AML-193 (cell line): ENCODE results near the gene CACNA1E.
"Not testable (repeated sequence)": the region's sequence is repeated elsewhere in the genome, so short reads cannot be mapped to it uniquely, and the experiment has no call there.

ENCODE experiments used
- DNase-seq, 2 experiments: peaks; one replicate each; lab custom pipeline; 2025; lab: John Stamatoyannopoulos, UW

The CACNA1E gene

DNA sequence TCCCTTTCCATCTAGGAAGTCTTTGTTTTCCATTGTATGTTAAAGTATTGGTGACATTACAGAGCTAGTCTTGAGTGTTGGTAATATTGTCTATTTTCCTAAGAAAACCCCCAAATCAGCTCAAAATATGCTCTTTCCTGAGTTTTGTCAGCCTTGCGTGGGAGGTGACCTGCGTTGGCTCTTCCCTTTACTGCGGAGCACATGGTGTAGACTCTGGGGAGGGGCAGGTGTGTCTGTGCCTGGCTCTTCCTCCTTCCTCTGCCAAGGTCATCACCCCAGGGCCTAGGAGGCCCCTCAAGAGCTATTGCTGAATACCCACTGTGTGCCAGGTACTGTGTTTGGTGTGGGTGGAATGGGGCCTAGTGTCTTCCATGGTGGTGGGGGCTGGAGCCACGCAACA is 33.4 kb downstream of the CACNA1E start:
- no peak for DNase-seq

GRCh38 chr1:181517181-181517875 is 34.0 kb downstream of the CACNA1E start:
- no peak for DNase-seq

DNA sequence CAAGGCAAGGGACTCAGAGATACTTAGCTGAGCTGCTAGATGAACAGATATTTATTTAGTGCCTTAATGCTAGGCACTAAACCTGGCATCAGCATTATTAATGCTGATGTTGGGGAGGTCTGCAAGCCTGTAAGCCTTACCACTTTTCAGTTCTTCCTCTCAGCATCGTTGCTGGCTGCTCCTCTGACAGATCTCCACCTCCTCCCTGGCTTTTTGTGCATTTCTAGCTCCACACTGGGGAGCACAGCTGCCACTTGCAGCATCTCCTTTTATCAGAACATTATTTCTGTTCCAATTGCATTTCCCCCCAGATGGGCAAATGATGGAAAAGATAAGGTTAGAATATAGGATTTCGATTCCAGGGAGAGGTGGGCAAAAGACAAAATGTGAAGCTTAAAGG is 34.8 kb downstream of the CACNA1E start:
- DNase-seq = no peak

DNA sequence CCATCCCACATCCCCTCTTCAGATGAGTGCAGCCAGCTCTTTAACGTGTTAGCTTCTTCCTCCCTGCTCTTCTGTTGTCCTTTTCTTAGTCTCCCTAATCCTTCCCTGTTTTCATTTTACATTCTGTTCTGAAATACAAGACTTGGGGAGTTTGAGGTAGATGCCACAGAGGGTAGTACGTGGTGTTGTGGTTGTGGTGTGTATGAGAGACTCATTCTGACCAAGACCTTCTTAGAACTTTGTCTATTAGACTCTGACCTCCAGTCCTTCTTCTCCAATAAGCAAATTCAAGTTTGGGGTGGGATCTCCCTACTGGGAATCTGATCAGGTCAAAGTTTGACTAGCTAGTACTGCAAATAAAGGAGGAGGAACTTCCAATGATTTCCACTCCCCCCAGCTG is 39.5 kb downstream of the CACNA1E start:
- DNase-seq = no peak

DNA sequence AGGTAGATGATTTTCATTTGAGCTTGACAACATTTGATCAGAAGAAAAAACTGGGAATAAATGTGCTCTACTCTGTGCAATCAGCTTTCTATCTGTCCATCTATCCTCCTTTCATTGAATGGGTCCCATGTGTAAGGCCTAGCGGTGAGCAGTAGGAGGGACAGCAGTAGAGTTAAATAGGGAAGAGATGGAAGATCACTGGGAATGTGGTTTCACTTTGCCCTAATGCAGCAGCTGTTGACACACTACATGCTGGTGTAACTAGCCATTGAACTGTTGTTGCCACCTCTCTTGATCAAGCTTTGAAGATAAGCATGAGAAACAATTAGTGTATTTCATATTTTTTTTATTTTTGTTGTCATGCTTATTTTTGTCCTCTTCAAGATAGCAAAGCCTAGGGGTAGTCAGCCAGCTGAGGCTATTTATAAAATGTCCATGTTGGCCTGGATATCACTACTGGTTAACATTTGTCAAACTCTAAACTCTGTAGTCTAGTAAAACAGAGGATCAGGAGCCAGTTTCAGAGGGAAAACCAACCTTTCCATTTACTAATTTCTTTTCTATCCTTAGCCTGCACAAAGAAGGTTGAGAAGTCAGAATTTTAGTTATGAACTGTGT is 41.9 kb downstream of the CACNA1E start:
- DNase-seq = no peak

GRCh38 chr1:181528241-181528640 is 44.9 kb downstream of the CACNA1E start:
- DNase-seq = not testable (repeated sequence)

GRCh38 chr1:181531441-181531840 is 48.1 kb downstream of the CACNA1E start:
- no peak for DNase-seq

- no peak for DNase-seq
Observed at GRCh38 chr1:181531951-181532600, 48.8 kb downstream of the CACNA1E start.

DNA sequence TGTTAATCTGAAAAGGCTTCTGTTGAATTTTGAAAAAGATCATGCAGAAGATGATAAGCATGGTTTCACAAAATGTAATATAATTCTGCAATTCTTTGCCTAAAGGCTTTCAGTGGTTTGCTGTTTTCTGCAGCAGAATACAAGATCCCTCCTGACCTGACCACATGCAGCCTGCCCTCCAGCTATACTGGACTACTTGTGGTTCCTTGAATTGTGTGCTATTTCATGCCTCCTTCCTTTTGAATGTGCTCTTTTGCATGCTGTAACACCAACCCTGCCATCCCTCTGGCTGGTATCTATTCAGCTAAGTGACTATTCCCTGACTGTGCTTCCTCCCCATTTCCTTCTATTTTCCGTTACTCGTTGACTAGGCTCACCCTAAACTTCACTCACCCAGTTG is 55.5 kb downstream of the CACNA1E start:
- peak; percentile 38 to 57 for DNase-seq

GRCh38 chr1:181541458-181541857 is 58.1 kb downstream of the CACNA1E start:
- no peak for DNase-seq

DNA sequence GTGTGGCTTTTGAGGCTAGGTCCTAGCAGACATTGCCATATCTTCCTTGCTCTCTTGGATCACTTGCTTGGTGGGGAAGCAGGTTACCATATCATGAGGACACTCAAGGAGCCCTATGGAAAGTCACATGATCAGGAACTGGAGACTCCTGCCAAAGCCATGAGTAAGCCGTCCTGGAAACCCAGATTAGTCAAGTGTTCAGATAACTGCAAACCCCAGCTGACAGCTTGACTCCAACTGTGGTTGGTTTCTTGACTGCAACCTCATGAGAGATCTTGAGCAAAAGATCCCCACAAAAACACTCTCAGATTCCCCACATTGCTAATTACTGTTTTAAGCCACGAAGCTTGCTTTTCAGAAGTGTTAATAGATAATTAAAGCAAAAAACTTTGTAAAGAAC is 58.6 kb downstream of the CACNA1E start:
- no peak for DNase-seq

- peak; percentile 5 to 21 for DNase-seq
Observed at GRCh38 chr1:181542406-181542805, 59.1 kb downstream of the CACNA1E start.

DNA sequence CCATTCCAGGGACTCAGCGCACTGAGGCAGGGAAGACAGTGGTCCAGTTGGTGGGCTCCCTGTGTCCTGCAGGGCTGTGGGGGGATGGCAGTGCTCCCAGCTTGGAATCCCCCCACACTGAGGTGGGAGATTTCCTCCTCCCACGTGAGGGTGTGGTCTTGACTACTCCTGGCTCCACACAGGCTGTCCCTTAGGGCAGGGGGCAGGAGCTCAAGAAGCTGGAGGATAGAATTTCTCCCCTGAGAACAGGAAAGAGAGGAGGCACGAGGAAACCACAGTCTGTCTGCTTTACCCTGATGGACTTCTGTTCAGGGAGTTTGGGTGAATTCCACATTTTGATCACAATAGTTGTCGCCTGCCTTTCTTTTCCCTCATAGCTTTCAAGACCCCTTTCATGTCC is 62.1 kb downstream of the CACNA1E start:
- no peak for DNase-seq

GRCh38 chr1:181548497-181548896 is 65.2 kb downstream of the CACNA1E start:
- DNase-seq = no peak

DNA sequence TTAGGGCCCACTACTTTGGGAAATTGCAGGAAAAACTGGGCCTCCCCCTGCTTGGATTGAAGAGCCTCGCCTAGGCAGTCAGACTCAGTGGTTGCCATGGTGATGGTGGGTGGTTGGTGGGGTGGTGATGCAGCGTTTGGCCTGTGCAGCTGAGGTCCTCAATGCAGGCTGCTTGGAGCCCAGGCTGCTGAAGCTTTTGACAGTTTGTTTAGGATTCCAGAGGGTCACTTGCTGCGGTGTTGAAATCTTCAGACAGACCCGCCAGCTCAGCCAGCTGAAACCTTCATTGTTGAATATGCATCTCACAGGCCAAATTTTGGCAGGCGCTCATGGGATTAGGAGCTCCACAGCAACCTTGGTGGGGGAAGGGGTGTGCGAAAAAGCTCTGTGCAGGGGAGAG is 67.9 kb downstream of the CACNA1E start:
- DNase-seq = no peak

DNA sequence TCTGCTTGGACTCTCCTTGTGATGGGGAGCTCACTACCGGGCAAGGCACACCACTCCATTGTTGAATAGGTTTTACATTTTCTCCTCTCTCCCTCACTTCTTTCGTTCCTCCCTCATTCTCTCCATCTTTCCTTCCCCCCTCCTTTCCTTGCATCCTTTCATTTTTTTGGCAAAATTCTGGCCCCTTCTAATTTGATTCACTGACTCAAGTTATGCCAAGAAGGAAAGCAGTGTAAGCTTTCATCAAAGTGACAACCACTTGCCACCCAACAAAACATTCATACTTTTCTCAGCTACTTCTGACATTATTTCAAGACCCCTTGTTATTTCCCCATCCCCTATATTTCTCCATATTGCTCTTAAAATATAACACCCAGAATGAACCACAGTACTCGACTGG is 68.4 kb downstream of the CACNA1E start:
- no peak for DNase-seq

DNA sequence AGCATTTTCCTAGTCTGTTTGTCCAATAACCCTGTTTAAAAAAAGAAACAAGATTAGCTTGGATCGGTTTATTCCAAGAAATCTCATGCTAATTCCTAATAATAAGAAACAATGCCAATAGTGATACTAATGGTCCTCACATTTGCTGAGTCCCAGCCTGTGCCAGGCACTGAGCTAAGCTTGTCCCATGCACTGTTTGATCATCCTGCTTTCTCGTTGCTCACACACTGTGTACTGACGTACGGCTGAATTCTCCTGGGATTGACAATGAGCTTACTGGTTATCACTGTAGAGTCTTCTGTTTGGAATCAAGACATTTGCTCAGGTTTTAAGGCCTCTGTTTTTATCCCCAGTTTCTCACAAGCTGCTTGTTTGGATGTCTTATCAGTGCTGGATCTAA is 71.1 kb downstream of the CACNA1E start:
- no peak for DNase-seq

DNA sequence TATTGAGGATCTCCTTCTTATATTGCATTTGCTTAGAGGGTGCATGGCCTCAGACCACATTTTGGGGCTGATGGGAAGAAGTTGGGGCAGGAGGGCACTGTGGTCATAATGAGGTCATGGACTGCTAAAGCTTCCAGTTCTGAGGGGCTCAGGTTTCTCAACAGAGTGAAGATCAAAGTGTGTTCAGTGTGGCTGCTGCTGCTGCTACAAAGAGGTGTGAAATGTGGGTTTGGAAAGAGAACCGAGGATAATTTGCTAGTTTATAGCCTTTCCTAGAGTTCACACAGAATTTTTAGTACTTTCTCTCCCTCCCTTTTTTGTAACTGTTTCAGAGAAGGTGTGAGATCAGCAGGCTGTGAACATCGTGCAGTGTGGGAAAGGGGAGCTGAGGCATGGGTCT is 73.3 kb downstream of the CACNA1E start:
- DNase-seq = no peak

GRCh38 chr1:181557313-181557712 is 74.0 kb downstream of the CACNA1E start:
- DNase-seq = no peak

DNA sequence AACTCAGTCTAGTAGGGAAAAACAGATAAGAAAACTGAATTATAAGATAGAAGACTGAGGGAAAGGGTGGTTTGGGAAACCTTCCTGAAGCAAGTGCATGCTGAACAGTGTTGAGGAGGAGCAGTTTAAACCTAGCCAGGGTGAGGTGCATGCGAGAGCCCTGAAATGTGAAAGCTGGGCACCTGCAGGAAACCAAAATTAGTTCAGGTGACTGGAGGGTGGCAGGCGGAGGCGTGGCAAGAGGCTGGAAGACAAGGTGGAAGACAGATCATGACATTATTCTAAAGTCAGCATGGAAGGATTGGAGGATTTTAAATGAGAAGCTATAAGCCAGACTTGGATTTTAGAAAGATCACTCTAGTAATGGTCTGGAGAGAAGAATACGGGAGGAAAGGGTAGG is 75.1 kb downstream of the CACNA1E start:
- DNase-seq = no peak

- no peak for DNase-seq
Observed at GRCh38 chr1:181559142-181559541, 75.8 kb downstream of the CACNA1E start.

DNA sequence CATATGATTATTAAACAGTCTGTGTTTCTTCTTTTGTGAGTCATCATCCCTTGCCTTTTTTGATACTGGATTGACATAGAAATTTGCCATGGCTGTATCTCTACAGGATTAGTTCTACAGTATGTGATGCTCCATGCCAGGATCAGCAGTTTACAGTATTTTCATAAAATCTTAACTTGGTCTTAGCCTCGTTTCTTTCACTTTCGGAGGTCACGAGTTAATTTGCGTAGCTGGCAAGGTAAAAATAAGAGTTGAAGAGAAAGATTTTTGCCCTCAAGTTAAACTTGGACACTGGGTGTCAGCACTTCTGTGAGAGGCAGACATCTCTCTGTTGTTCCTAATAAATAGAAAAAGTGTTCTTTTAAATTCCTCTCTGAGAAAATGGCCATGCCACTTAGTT is 79.1 kb downstream of the CACNA1E start:
- no peak for DNase-seq

- no peak for DNase-seq
Observed at GRCh38 chr1:181568736-181569135, 85.4 kb downstream of the CACNA1E start.

DNA sequence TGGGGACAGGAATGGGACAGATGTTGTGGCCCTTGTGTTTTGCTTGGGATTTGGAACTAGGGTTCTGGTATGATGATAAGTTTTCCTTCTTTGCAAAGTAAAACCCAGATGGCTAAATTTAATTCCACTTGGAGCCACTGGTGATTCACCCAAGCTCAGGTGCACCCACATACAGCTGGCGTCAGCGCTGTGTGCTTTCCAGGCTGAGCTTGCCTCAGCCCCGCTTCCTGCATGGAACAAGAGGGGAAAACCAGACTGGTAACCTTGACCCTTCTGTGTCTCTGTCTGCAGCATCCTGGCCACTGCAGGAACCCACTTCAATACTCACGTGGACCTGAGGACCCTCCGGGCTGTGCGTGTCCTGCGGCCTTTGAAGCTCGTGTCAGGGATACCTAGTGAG is 94.2 kb downstream of the CACNA1E start:
- DNase-seq = no peak
